Measurements from ENCODE around the gene PKP2. TPM values are rescaled to one million over a fixed set of nuclear protein-coding genes. Genes with fewer than 3 reads are reported as not detected.

Gene PKP2
- total and polyA plus RNA-seq, 4 donors = 8.6 to 35.7 (median 12.8) TPM

- Histone ChIP-seq H3K4me1 (ENCODE audit: control insufficient read depth in 4 of 4, insufficient read depth in 4 of 4, low read length in 3 of 4) (peaks cover 0 to 5% (median 2%) of the 10 kb centered on the region in 4 donors), H3K36me3 (ENCODE audit: control insufficient read depth in 4 of 4, insufficient read depth in 3 of 4, low read depth in 1 of 4, low read length in 3 of 4) (peaks cover 5 to 22% (median 20%) of the 10 kb centered on the region in 4 donors), H3K27me3 (ENCODE audit: control insufficient read depth in 4 of 4, insufficient read depth in 4 of 4, low read length in 3 of 4) (no peaks in the 10 kb centered on the region), H3K9me3 (ENCODE audit: control insufficient read depth in 4 of 4, low read length in 3 of 4) (no peaks in the 10 kb centered on the region), H3K27ac (ENCODE audit: low read depth in 1 of 2, low read length in 2 of 2) (no peak overlapping the region), H3K4me3 (ENCODE audit: low read depth in 1 of 3, low read length in 3 of 3) (no peak overlapping the region), H3K9ac (ENCODE audit: low read depth in 1 of 2, low read length in 2 of 2) (no peak overlapping the region)
- TF ChIP-seq SP1 (IDR thresholded peaks at IDR 0.05) (no peak), TAF1 (conservative IDR thresholded peaks at IDR 0.05) (no peak), RAD21 (IDR thresholded peaks at IDR 0.05) (no peak), MAX (IDR thresholded peaks at IDR 0.05) (no peak)
- no peak for DNase-seq (ENCODE audit: low spot score)
These were observed 77.2 kb downstream of the PKP2 start for GRCh38 chr12:32819424-32819823.

GRCh38 chr12:32811686-32812392, 84.7 kb downstream of the PKP2 start:
- Histone ChIP-seq H3K27ac (ENCODE audit: low read depth in 1 of 2, low read length in 2 of 2) (no peak overlapping the region), H3K4me3 (ENCODE audit: low read depth in 1 of 3, low read length in 3 of 3) (no peak overlapping the region), H3K27me3 (ENCODE audit: control insufficient read depth in 4 of 4, insufficient read depth in 4 of 4, low read length in 3 of 4) (no peaks in the 10 kb centered on the region), H3K4me1 (ENCODE audit: control insufficient read depth in 4 of 4, insufficient read depth in 4 of 4, low read length in 3 of 4) (no peaks in the 10 kb centered on the region), H3K36me3 (ENCODE audit: control insufficient read depth in 4 of 4, insufficient read depth in 3 of 4, low read depth in 1 of 4, low read length in 3 of 4) (peaks cover 2 to 29% (median 6%) of the 10 kb centered on the region in 4 donors), H3K9me3 (ENCODE audit: control insufficient read depth in 4 of 4, low read length in 3 of 4) (no peaks in the 10 kb centered on the region), H3K9ac (ENCODE audit: low read depth in 1 of 2, low read length in 2 of 2) (no peak overlapping the region)
- no peak for TF ChIP-seq HNF4G (IDR thresholded peaks at IDR 0.05)
- no peak for TF ChIP-seq SP1 (IDR thresholded peaks at IDR 0.05)
- no peak for TF ChIP-seq YY1 (IDR thresholded peaks at IDR 0.05)
- no peak for TF ChIP-seq CTCF (IDR thresholded peaks at IDR 0.05; ENCODE audit: low read depth, low read length, missing input control)
- TF ChIP-seq FOXA1 (IDR thresholded peaks at IDR 0.05) = no peak
- TF ChIP-seq ZBTB33 (IDR thresholded peaks at IDR 0.05) = no peak
- TF ChIP-seq TAF1 (conservative IDR thresholded peaks at IDR 0.05) = no peak
- TF ChIP-seq ATF3 (IDR thresholded peaks at IDR 0.05) = no peak
- no peak for TF ChIP-seq RXRA (IDR thresholded peaks at IDR 0.05)
- no peak for TF ChIP-seq NR2F2 (IDR thresholded peaks at IDR 0.05)
- no peak for TF ChIP-seq EGR1 (IDR thresholded peaks at IDR 0.05; ENCODE audit: low read depth in 2 of 2)
- DNase-seq (ENCODE audit: low spot score) = no peak
- WGBS = 91% methylated on average over 7 of the region's 7 CpGs

- Histone ChIP-seq H3K4me3 (ENCODE audit: low read depth in 1 of 3, low read length in 3 of 3) (no peak overlapping the region), H3K4me1 (ENCODE audit: control insufficient read depth in 4 of 4, insufficient read depth in 4 of 4, low read length in 3 of 4) (no peaks in the 10 kb centered on the region), H3K36me3 (ENCODE audit: control insufficient read depth in 4 of 4, insufficient read depth in 3 of 4, low read depth in 1 of 4, low read length in 3 of 4) (peaks cover 2 to 22% (median 6%) of the 10 kb centered on the region in 4 donors), H3K9ac (ENCODE audit: low read depth in 1 of 2, low read length in 2 of 2) (no peak overlapping the region), H3K9me3 (ENCODE audit: control insufficient read depth in 4 of 4, low read length in 3 of 4) (no peaks in the 10 kb centered on the region), H3K27me3 (ENCODE audit: control insufficient read depth in 4 of 4, insufficient read depth in 4 of 4, low read length in 3 of 4) (no peaks in the 10 kb centered on the region), H3K27ac (ENCODE audit: low read depth in 1 of 2, low read length in 2 of 2) (no peak overlapping the region)
- DNase-seq (ENCODE audit: low spot score) = no peak
- 98% methylated on average over 1 of the region's 1 CpG for WGBS
- TF ChIP-seq JUND (IDR thresholded peaks at IDR 0.05) = no peak
- TF ChIP-seq TAF1 (conservative IDR thresholded peaks at IDR 0.05) = no peak
- TF ChIP-seq HNF4A (conservative IDR thresholded peaks at IDR 0.05) = no peak
- no peak for TF ChIP-seq EGR1 (IDR thresholded peaks at IDR 0.05; ENCODE audit: low read depth in 2 of 2)
- no peak for TF ChIP-seq MAX (IDR thresholded peaks at IDR 0.05)
- TF ChIP-seq FOXA1 (IDR thresholded peaks at IDR 0.05) = no peak
- no peak for TF ChIP-seq REST (IDR thresholded peaks at IDR 0.05)
These were observed 86.7 kb downstream of the PKP2 start for GRCh38 chr12:32809846-32810245.

Measured in liver (tissue), 9 donors.